ENCODE measurements around the gene STMP1.
A peak's percentile ranks its signal among the peaks of the same experiment; 100 is the strongest.

STMP1 gene

DNA sequence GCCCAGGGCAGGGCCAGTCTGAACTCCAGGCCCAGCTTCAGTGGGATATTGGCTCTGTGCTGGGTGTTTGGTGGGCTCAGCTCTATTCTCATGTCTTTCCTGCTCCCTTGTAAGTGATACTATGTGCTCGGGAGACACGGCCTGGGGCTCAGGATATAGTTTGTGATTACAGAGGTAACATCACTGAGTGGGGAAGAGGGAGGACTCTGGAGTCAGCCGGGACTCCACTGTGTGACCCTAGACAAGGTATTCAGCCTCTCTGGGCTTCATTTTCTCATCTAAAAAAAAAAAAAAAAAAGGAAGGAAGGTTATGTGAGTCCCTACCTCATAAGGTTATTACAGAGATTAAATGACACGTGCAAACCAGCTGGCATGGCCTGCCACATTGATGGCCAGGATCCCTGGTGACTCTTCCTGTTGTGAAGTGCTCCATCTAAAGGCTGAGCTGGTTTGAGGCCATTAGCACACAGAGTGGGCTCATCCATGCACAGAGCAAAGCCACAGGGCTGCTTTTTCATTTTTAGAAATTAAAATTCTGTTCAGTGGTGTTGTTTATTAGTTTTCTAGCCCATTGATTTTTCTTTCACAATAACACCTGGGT is 50.0 kb downstream of the STMP1 start:
- in situ Hi-C loops (cut with HindIII; ENCODE audit: low sequenced_read_pairs) = no loop called here
- H3K4me3 ChIP-seq (ENCODE audit: low read depth, low read length) = no peak overlapping the region
- TF ChIP-seq, protein P1, sequence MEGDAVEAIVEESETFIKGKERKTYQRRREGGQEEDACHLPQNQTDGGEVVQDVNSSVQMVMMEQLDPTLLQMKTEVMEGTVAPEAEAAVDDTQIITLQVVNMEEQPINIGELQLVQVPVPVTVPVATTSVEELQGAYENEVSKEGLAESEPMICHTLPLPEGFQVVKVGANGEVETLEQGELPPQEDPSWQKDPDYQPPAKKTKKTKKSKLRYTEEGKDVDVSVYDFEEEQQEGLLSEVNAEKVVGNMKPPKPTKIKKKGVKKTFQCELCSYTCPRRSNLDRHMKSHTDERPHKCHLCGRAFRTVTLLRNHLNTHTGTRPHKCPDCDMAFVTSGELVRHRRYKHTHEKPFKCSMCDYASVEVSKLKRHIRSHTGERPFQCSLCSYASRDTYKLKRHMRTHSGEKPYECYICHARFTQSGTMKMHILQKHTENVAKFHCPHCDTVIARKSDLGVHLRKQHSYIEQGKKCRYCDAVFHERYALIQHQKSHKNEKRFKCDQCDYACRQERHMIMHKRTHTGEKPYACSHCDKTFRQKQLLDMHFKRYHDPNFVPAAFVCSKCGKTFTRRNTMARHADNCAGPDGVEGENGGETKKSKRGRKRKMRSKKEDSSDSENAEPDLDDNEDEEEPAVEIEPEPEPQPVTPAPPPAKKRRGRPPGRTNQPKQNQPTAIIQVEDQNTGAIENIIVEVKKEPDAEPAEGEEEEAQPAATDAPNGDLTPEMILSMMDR (IDR thresholded peaks at IDR 0.05; ENCODE audit: low read depth, low read length, missing control alignments) = peak; percentile 17
- no peak for DNase-seq (ENCODE audit: low read depth)

DNA sequence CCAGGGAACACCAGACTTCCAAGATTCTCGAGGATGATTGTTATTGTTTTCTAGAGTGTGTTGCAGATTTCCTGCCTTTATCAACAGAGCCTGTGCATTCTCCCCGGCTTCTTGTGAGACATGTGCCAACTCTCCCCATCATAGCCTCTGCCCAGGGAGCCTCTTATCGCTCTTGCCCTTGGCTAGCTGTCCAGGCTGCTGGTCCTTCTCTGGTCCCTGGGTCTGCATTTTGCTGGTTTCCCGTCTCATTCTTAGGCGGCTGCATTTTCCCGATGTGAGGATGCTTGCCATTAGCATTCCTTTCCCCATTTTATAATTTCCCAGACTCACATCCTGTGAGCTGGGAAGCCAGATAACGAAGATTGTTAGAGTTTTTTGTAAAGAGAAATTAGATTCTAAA is 50.5 kb downstream of the STMP1 start:
- in situ Hi-C loops (cut with HindIII; ENCODE audit: low sequenced_read_pairs) = no loop called here
- TF ChIP-seq, protein P1 (IDR thresholded peaks at IDR 0.05; ENCODE audit: low read depth, low read length, missing control alignments) = no peak
- no peak overlapping the region for H3K4me3 ChIP-seq (ENCODE audit: low read depth, low read length)
- no peak for DNase-seq (ENCODE audit: low read depth)

DNA sequence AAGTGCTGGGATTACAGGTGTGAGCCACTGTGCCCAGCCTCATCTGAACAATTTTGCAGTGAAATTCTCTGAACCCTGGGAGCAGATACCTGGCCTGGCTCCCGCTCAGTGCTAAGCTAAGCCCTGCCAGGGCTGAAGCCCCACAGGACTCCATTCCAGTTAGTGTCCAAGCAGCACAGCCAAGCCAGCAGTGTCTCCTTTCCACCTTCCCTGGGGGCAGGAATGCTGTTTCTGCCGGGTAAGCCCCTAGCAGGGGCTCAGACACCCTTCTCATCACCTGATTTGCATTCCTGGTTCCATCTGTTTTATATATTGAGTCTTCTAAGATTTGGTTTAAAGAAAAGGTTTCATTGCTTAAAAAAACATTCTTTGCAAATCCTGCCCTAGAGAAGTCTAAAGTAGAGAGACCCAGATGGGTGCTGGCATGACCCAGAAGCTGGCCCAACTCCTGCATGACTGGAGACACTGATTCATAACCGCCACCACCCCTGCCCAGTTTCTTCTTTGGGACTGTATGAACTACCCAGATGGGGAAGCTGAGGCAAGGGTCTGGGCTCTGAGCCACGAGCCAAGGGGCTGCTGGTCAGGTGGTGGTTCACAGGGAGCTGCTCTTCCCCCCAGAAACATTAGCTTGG is 51.6 kb downstream of the STMP1 start:
- in situ Hi-C loops (cut with HindIII; ENCODE audit: low sequenced_read_pairs) = no loop called here
- TF ChIP-seq, protein P1 (IDR thresholded peaks at IDR 0.05; ENCODE audit: low read depth, low read length, missing control alignments) = no peak
- no peak for DNase-seq (ENCODE audit: low read depth)
- H3K4me3 ChIP-seq (ENCODE audit: low read depth, low read length) = peak overlapping the region; percentile 11

DNA sequence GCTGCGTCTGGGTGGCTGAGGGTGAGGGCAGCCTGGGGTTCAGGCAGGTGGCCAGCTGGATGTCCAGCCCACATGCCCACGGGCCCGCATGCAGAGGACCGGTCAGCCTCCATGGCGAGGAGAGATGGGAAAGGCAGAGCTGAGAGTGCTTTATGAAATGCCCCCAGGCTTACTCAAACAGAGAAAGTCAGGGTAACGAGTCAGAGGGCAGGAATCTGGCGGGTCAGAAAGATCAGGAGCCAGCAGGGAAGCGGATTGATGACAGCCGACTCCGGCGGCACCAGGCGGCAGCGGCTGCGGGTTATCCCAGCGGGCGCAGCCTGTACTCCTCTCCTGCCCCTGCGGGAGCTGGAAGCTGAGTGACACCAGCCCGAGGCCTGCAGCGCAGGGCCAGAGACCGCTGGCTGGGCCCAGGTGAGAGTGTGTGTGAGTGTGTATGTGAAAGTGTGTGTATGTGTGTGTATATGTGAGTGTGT is 52.3 kb downstream of the STMP1 start:
- TF ChIP-seq, protein P1 (IDR thresholded peaks at IDR 0.05; ENCODE audit: low read depth, low read length, missing control alignments) = no peak
- H3K4me3 ChIP-seq (ENCODE audit: low read depth, low read length) = peak overlapping the region; percentile 11
- DNase-seq (ENCODE audit: low read depth) = no peak
- in situ Hi-C loops (cut with HindIII; ENCODE audit: low sequenced_read_pairs) = no loop called here

DNA sequence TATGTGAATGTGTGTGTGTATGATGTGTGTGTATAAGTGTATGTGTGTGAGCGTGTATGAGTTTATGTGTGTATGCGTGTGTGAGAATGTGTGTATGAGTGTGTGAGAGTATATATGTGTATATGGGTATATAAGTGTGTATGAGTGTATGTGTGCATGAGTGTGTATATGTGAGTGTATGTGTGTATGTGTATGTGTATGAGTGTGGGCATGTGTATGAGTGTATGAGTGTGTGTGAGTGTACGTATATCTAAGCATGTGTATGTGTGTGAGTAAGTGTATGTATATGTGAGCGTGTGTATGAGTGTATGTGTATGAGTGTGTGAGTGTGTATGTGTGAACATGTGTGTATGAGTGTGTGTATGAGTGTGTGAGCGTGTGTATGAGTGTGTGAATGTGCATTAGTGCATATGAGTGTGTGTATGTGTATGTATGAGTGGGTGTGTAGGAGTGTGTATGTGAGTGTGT is 52.8 kb downstream of the STMP1 start:
- H3K4me3 ChIP-seq (ENCODE audit: low read depth, low read length) = no peak overlapping the region
- in situ Hi-C loops (cut with HindIII; ENCODE audit: low sequenced_read_pairs) = no loop called here
- TF ChIP-seq, protein P1 (IDR thresholded peaks at IDR 0.05; ENCODE audit: low read depth, low read length, missing control alignments) = no peak
- DNase-seq (ENCODE audit: low read depth) = no peak

DNA sequence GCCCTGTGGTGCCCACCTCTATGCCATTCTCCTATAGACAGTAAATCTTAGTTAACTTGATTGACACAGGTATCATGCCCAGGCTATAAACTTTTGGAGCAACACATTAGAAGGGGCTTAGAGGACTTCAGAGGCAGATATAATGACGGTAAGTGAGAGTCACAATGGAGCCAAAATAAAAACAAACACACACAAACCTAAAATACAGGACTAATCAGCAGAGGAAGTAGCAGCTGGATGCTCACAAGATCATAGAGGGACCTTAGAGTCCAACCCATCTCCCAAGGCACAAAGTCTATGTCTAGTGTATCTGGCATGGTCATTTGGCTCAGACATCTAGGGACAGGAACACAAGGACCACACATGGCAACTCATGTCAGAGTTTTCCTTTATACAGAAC is 53.4 kb downstream of the STMP1 start:
- H3K4me3 ChIP-seq (ENCODE audit: low read depth, low read length) = no peak overlapping the region
- DNase-seq (ENCODE audit: low read depth) = no peak
- in situ Hi-C loops (cut with HindIII; ENCODE audit: low sequenced_read_pairs) = no loop called here
- TF ChIP-seq, protein P1 (IDR thresholded peaks at IDR 0.05; ENCODE audit: low read depth, low read length, missing control alignments) = no peak
